Glomerular visceral epithelial cell (primary cell): Measurements from ENCODE around the gene NMT1.

Source experiments
- DNase-seq: peaks from one replicate; pipeline ENCODE4 v3.0.0-alpha.2; 2016; ENCODE audit errors: extremely low spot score

Gene NMT1

DNA sequence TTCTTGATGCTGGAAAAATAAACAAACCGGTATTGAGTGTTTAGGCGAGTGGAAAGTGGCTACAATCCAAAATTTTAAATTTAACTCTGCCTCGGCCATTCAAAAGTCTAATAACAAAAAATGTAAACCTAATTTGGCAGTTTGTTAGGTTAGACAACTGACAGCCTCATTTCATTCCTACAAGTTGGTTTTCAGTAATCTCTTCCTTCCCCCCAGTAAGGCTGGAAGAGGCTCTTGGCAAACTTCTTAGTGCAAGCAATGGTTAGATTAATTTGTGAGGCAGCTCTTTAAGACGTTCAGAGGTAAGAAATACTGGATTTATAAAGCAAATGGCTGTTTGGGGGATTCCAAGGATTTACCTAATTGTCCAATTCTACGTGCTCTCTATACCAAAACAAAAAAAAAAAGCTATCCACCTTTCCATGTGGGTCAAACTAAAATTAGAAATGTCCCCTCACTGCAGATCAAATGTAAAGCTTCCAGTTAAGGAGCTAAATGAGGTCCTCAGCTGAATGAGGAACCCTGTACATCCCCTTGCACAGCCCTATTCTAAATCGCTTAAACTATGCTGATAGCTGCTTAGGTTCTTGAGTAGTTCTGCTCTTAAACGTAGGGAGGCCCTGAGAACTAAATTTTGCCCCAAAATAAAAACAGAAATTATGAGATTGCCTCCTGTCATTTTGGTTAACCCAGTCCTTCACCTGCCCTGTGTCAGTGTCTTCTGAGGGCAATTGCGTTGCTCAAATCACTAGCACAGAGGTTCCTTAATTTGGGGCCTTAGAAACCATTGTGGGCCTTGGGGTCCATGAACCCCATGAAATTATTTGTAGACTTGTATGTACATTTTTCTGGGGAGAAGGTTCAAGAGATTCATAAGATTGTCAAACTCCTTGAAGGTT is 90.0 kb downstream of the NMT1 start:
- no peak for DNase-seq

GRCh38 chr17:45155029-45155428 is 93.9 kb downstream of the NMT1 start:
- DNase-seq: no peak

- no peak for DNase-seq
These were observed 94.4 kb downstream of the NMT1 start for GRCh38 chr17:45155483-45155882.

- no peak for DNase-seq
These were observed 95.1 kb downstream of the NMT1 start for GRCh38 chr17:45156242-45156641.
